ENCODE data around the gene POLD3. TPM values are rescaled to one million over a fixed set of nuclear protein-coding genes. Genes with fewer than 3 reads are reported as not detected.

Gene POLD3
- total RNA-seq, 1 donor from 2014 or later, result 6.2 TPM

- no peaks in the 10 kb centered on the region for H3K27me3 ChIP-seq (ENCODE audit: low read depth)
- H3K27ac ChIP-seq (replicated peaks), result no peak overlapping the region
- no peak for DNase-seq
- no peaks in the 10 kb centered on the region for H3K9me3 ChIP-seq (replicated peaks)
- H3K4me1 ChIP-seq, result no peaks in the 10 kb centered on the region
- TF ChIP-seq CTCF (IDR thresholded peaks at IDR 0.05; ENCODE audit: borderline replicate concordance), result no peak
- intact Hi-C loops (cut with micrococcal nuclease), result no loop called here
- H3K4me3 ChIP-seq, result no peak overlapping the region
- H3K36me3 ChIP-seq, result peaks cover 42% of the 10 kb centered on the region
Measured at GRCh38 chr11:74627381-74627780, 35.0 kb downstream of the POLD3 start.

GRCh38 chr11:74630043-74630442 lies 37.7 kb downstream of the POLD3 start:
- no peaks in the 10 kb centered on the region for H3K27me3 ChIP-seq (ENCODE audit: low read depth)
- TF ChIP-seq CTCF (IDR thresholded peaks at IDR 0.05; ENCODE audit: borderline replicate concordance), result no peak
- H3K9me3 ChIP-seq (replicated peaks), result no peaks in the 10 kb centered on the region
- DNase-seq, result no peak
- H3K4me1 ChIP-seq, result no peaks in the 10 kb centered on the region
- H3K27ac ChIP-seq (replicated peaks), result no peak overlapping the region
- no peak overlapping the region for H3K4me3 ChIP-seq
- peaks cover 42% of the 10 kb centered on the region for H3K36me3 ChIP-seq
- intact Hi-C loops (cut with micrococcal nuclease), result loop anchor here (10.0 kb wide), 1 partner anchor 95 kb away; no protein-coding TSS in a partner anchor

GRCh38 chr11:74633406-74634393 lies 41.3 kb downstream of the POLD3 start:
- Histone ChIP-seq H3K27me3 (ENCODE audit: low read depth) (no peaks in the 10 kb centered on the region), H3K4me1 (no peaks in the 10 kb centered on the region), H3K9me3 (replicated peaks) (no peaks in the 10 kb centered on the region), H3K36me3 (peaks cover 34% of the 10 kb centered on the region), H3K27ac (replicated peaks) (no peak overlapping the region), H3K4me3 (no peak overlapping the region)
- no peak for TF ChIP-seq CTCF (IDR thresholded peaks at IDR 0.05; ENCODE audit: borderline replicate concordance)
- intact Hi-C loops (cut with micrococcal nuclease), result loop anchor here (10.0 kb wide), 1 partner anchor 91 kb away; no protein-coding TSS in a partner anchor
- no peak for DNase-seq

- no peak for DNase-seq
- H3K27me3 ChIP-seq (ENCODE audit: low read depth), result no peaks in the 10 kb centered on the region
Measured at GRCh38 chr11:74634537-74634936, 42.2 kb downstream of the POLD3 start.

More at GRCh38 chr11:74634537-74634936, 42.2 kb downstream of the POLD3 start:
- Histone ChIP-seq H3K27ac (replicated peaks) (no peak overlapping the region), H3K4me1 (no peaks in the 10 kb centered on the region), H3K4me3 (no peak overlapping the region), H3K9me3 (replicated peaks) (no peaks in the 10 kb centered on the region), H3K36me3 (peaks cover 28% of the 10 kb centered on the region)
- intact Hi-C loops (cut with micrococcal nuclease), result loop anchor here (10.0 kb wide), 1 partner anchor 90 kb away; no protein-coding TSS in a partner anchor
- peak; percentile 57 for TF ChIP-seq CTCF (IDR thresholded peaks at IDR 0.05; ENCODE audit: borderline replicate concordance)
